ENCODE results near the gene SAMM50.

SAMM50 gene

GRCh38 chr22:44030051-44030701 lies 74.9 kb downstream of the SAMM50 start:
- DNase-seq, result no peak

- DNase-seq, result peak in 2 of 4 experiments; percentile 22 to 38
These were observed 75.5 kb downstream of the SAMM50 start for GRCh38 chr22:44030702-44031082.

- peak in 3 of 4 experiments; percentile 26 to 32 (median 31) for DNase-seq
These were observed 76.1 kb downstream of the SAMM50 start for GRCh38 chr22:44031158-44031952.

- DNase-seq, result no peak
These were observed 77.0 kb downstream of the SAMM50 start for GRCh38 chr22:44032126-44032730.

GRCh38 chr22:44033287-44033686 lies 78.0 kb downstream of the SAMM50 start:
- peak in 1 of 4 experiments; percentile 19 for DNase-seq

GRCh38 chr22:44033694-44034093 lies 78.5 kb downstream of the SAMM50 start:
- no peak for DNase-seq

GRCh38 chr22:44037519-44038375 lies 82.5 kb downstream of the SAMM50 start:
- DNase-seq, result peak; percentile 58 to 80 (median 68)

GRCh38 chr22:44039566-44040171 lies 84.4 kb downstream of the SAMM50 start:
- DNase-seq, result no peak

- no peak for DNase-seq
These were observed 87.3 kb downstream of the SAMM50 start for GRCh38 chr22:44042249-44043218.

GRCh38 chr22:44045145-44045544 lies 89.9 kb downstream of the SAMM50 start:
- DNase-seq, result no peak

All from suppressor macrophage (primary cell).